Gastrocnemius medialis (tissue), 4 donors: ENCODE measurements around the gene ALDH1A3. TPM values are rescaled to one million over a fixed set of nuclear protein-coding genes. Genes with fewer than 3 reads are reported as not detected.

Experiments
- ATAC-seq, 2 donors: fragments of 150-250 bp; one replicate each; pipeline ENCODE4 v1.9.1; 2016
- DNase-seq, 2 donors: peaks; one replicate each; pipeline ENCODE4 v3.0.0-alpha.2; 2019
- H3K27ac ChIP-seq, 4 donors: fragments of 200-600 bp; sonication (generic); 1 replicate in 1 of 4; 2 replicates in 3 of 4; pipeline ENCODE4 v1.5.1; 2016 to 2018; ENCODE audit warnings: mild to moderate bottlenecking in 2 of 4, moderate library complexity in 1 of 4
- H3K27me3 ChIP-seq, 3 donors: fragments of 200-600 bp; sonication (generic) in 2 of 3; 1 replicate in 1 of 3; 2 replicates in 2 of 3; pipeline versions ENCODE4 v1.5.1 to v1.6.0; 2016 to 2019; ENCODE audit warnings: mild to moderate bottlenecking in 1 of 3, moderate library complexity in 1 of 3
- H3K36me3 ChIP-seq, 2 donors: fragments of 200-600 bp; sonication (generic) in 1 of 2; one replicate each; pipeline ENCODE4 v1.5.1; 2017 to 2018
- H3K4me1 ChIP-seq, 2 donors: fragments of 200-600 bp; sonication (generic) in 1 of 2; one replicate each; pipeline ENCODE4 v1.5.1; 2016 to 2017; ENCODE audit warnings: mild to moderate bottlenecking in 2 of 2
- H3K4me3 ChIP-seq, 4 donors: fragments of 200-600 bp; sonication (generic) in 3 of 4; 1 replicate in 1 of 4; 2 replicates in 3 of 4; pipeline ENCODE4 v1.5.1; 2016 to 2019; ENCODE audit warnings: mild to moderate bottlenecking in 2 of 4
- H3K9me3 ChIP-seq, 3 donors: fragments of 200-600 bp; sonication (generic) in 2 of 3; 1 replicate in 1 of 3; 2 replicates in 2 of 3; pipeline ENCODE4 v1.5.1; 2016 to 2019
- CTCF ChIP-seq, 5 experiments: fragments of 450-650 bp in 3 of 5; fragments of 200-600 bp in 2 of 5; sonication (generic) in 2 of 5; IDR thresholded peaks in 4 of 5; conservative IDR thresholded peaks in 1 of 5; 1 replicate in 4 of 5; 2 replicates in 1 of 5; pipeline ENCODE4 v1.5.1; 2016 to 2019; ENCODE audit warnings: antibody characterized with exemption in 5 of 5, mild to moderate bottlenecking in 3 of 5, moderate library complexity in 3 of 5
- POLR2A ChIP-seq, 2 donors: fragments of 450-650 bp; IDR thresholded peaks; one replicate each; pipeline ENCODE4 v1.6.1; 2017; ENCODE audit warnings: antibody characterized with exemption in 2 of 2, mild to moderate bottlenecking in 2 of 2, moderate library complexity in 2 of 2
- in situ Hi-C, 4 donors: fragments of 200-750 bp; cut with MboI; loops; one replicate each; pipeline versions ENCODE4 v1.15.0 to v1.8.0; 2017; ENCODE audit warnings: low sequenced_read_pairs in 4 of 4
- intact Hi-C: fragments of 100-400 bp; cut with DNase I; formaldehyde crosslinking; loops from one replicate; pipeline ENCODE4 v1.15.1; 2023; ENCODE audit warnings: low total_unique reads
- total RNA-seq, 4 donors: library from RNA; depleted of rRNA; stranded (reverse); fragments of >200 nt; gene quantifications; one replicate each; pipeline versions ENCODE4 v1.1.0 to v1.2.3, GENCODE V29; 2016

ALDH1A3 gene
- total RNA-seq, 4 donors from 2014 or later = 5.8 to 33.9 (median 15.1) TPM

DNA sequence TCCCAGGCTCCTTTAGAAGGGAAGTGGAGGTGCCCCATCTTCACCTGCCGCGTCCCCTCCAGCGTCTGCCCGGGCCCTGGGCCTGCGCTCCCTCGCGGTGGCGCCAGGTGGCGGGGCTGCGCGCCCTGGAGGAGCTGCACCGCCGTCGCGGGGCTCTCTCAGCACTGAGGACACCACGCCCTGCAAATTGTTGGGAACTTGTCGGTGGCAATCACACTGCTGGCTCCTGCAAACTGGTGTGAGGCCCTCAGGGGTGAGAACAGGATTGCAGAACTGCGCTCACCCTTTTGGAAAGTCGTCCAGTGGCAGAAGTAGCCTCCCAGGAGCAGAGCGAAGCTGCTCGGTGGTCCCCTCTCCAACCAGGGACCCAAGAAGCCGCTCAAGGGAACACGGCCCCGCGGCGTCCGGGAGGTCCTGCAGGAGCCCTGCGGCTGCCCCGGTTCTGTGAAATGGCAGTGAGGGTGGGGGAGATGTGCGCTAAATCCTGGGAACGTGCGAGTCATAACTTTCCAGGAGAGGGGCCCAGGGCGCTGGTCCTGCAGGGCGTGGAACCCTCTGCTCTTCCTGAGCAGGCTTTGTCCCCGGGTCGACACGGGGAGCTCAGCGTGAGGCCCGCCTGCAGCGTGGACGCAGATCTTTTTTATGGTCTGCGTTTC is 38.5 kb downstream of the ALDH1A3 start:
- in situ Hi-C loops (loop anchor here in 3 of 4 donors (5.0 to 25.0 kb wide), 2 partner anchors 89 to 344 kb away; partner anchors contain the start of gene CHSY1 (in 2 of the 3)), intact Hi-C loops (loop anchor here (1.0 to 10.0 kb wide), 3 partner anchors 63 to 337 kb away; partner anchors contain the start of gene CHSY1)
- peak; percentile 38 to 62 for DNase-seq
- H3K9me3 ChIP-seq = no peaks in the 10 kb centered on the region
- H3K27me3 ChIP-seq = peaks cover 3 to 14% (median 11%) of the 10 kb centered on the region in 3 donors
- ATAC-seq = peak; percentile 63 to 72
- no peaks in the 10 kb centered on the region for H3K4me1 ChIP-seq
- TF ChIP-seq POLR2A (IDR thresholded peaks at IDR 0.05) (no peak), CTCF (IDR thresholded peaks at IDR 0.05 in 4 of 5, conservative IDR thresholded peaks at IDR 0.05 in 1 of 5) (peak; percentile 68 to 87 (median 80))
- H3K36me3 ChIP-seq = no peaks in the 10 kb centered on the region
- H3K27ac ChIP-seq = peak overlapping the region in 2 of 4 donors; percentile 14 to 19
- peak overlapping the region; percentile 54 to 67 (median 63) for H3K4me3 ChIP-seq

GRCh38 chr15:100918690-100919480 is 39.3 kb downstream of the ALDH1A3 start, which contains the start of gene LRRK1:
Gene LRRK1 (plus strand): TSS chr15:100919357. CDS start chr15:100924633, 5,276 bp downstream.
- TF ChIP-seq POLR2A (IDR thresholded peaks at IDR 0.05) (no peak), CTCF (IDR thresholded peaks at IDR 0.05 in 4 of 5, conservative IDR thresholded peaks at IDR 0.05 in 1 of 5) (no peak)
- Histone ChIP-seq H3K4me3 (peak within 1 kb of the TSS; percentile 54 to 67 (median 63)), H3K4me1 (no peaks in the 10 kb centered on the region), H3K36me3 (no peaks in the 10 kb centered on the region), H3K9me3 (no peaks in the 10 kb centered on the region), H3K27me3 (peaks cover 3 to 14% (median 11%) of the 10 kb centered on the region in 3 donors), H3K27ac (peak within 1 kb of the TSS; percentile 14 to 34 (median 24))
- in situ Hi-C loops = loop anchor here in 3 of 4 donors (5.0 to 25.0 kb wide), 2 partner anchors 88 to 343 kb away; partner anchors contain the start of gene CHSY1 (in 2 of the 3)
- intact Hi-C loops = loop anchor here (1.0 to 10.0 kb wide), 3 partner anchors 64 to 336 kb away; partner anchors contain the start of gene CHSY1
- ATAC-seq (peak; percentile 21 to 34), DNase-seq (no peak)

DNA sequence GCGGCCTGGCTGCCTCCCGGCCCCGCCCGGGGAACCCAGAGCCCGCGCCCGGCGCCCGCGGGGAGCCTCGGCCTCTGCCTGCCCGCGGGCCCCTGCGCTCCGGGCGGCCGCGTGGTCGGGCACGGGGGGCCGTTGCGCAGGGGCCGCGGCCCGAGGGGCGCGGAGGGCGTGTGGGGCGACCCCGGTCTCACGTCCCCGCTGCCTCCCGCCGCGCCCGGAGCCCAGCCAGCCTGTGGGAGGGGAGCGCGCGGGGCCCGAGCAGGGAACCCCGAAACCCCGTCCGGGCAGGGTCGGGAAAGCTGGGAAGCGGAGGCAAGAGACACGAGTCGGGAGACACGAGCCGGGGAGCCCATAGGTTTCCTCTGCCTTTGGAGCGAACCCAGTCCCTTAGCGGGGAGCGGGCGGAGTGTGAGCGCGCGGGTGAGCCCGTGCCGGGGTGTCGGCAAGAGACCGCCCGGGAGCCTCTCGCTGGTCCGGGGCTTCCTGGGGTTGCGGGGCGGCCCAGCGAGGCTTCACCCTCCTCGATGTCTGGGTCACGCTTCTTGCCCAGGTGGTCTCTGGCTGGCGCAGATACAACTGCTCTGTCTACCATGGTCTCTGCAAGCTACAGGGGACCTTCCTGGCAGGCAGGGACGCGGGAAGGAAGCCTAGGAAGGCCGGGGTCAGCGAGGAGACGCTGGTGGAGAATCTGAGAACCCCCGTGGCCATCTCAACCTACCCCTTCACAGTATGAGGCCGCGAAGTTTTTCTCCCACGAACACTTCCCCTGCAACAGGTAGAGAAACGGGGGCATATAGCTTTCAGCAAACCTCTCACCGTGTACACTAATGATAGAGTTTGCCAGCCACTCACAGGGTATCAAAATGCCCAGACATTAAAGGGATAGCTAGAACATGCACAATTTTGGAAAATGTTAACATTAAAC is 40.1 kb downstream of the ALDH1A3 start:
- DNase-seq = no peak
- intact Hi-C loops = loop anchor here (10.0 kb wide), 2 partner anchors 65 to 335 kb away; partner anchors contain the start of gene CHSY1
- H3K4me3 ChIP-seq = peak overlapping the region; percentile 51 to 60 (median 54)
- in situ Hi-C loops = loop anchor here (5.0 to 25.0 kb wide), 3 partner anchors 85 to 343 kb away; partner anchors contain the start of gene CHSY1 (in 2 of the 4)
- no peaks in the 10 kb centered on the region for H3K4me1 ChIP-seq
- no peaks in the 10 kb centered on the region for H3K36me3 ChIP-seq
- H3K27me3 ChIP-seq = peaks cover 3 to 14% (median 11%) of the 10 kb centered on the region in 3 donors
- ATAC-seq = peak in 1 of 2 donors; percentile 31
- H3K27ac ChIP-seq = no peak overlapping the region
- no peaks in the 10 kb centered on the region for H3K9me3 ChIP-seq
- TF ChIP-seq POLR2A (IDR thresholded peaks at IDR 0.05) = no peak
- TF ChIP-seq CTCF (IDR thresholded peaks at IDR 0.05 in 4 of 5, conservative IDR thresholded peaks at IDR 0.05 in 1 of 5) = no peak
